HL-60 (cell line): Measurements from ENCODE around the gene CABLES2.

ENCODE experiments used
- POLR2AphosphoS5 ChIP-seq: IDR thresholded peaks from 2 replicates; pipeline ENCODE4 v1.6.1; 2012; ENCODE audit warnings: low read depth
- SPI1 ChIP-seq: IDR thresholded peaks from 2 replicates; pipeline ENCODE4 v1.6.1; 2012; ENCODE audit warnings: low read depth, mild to moderate bottlenecking, borderline replicate concordance
- TF ChIP-seq, protein P1 (sequence below): IDR thresholded peaks from one replicate; pipeline ENCODE4 v1.5.1; 2011; ENCODE audit warnings: low read length, control low read depth, inconsistent platforms; ENCODE audit not compliant: insufficient read depth
- TF ChIP-seq, protein P2 (sequence below): IDR thresholded peaks from 2 replicates; pipeline ENCODE4 v1.6.1; 2012; ENCODE audit warnings: low read depth; ENCODE audit not compliant: insufficient replicate concordance

DNA sequence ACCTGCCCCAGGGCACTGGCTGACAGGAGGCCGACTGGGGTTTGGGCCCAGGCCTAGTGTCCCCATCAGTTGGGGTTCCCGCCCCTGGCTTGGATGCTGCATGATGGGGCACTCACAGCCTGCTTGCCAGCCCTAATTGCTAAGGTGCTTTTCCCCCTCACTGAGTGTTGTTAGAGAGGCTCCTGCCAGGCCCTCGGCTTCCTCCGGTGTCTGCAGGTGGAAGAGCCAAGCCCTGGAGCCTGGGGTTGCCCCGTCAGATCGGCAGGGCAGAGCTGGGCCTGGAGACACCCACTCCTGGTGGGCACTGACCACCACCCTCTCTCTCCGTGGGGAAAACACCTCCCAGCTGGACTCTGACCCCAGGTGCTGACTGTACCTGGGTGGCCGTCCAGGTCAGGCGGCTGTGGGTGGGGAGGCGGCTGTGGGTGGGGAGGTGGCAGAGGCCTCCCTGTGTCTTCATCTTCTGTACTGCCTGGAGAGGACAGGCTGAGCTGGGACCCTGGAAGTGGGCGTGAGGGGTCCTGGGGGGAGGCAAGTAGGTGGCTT, 6.0 kb upstream of the CABLES2 start:
- no peak for TF ChIP-seq POLR2AphosphoS5
- TF ChIP-seq, protein P1, sequence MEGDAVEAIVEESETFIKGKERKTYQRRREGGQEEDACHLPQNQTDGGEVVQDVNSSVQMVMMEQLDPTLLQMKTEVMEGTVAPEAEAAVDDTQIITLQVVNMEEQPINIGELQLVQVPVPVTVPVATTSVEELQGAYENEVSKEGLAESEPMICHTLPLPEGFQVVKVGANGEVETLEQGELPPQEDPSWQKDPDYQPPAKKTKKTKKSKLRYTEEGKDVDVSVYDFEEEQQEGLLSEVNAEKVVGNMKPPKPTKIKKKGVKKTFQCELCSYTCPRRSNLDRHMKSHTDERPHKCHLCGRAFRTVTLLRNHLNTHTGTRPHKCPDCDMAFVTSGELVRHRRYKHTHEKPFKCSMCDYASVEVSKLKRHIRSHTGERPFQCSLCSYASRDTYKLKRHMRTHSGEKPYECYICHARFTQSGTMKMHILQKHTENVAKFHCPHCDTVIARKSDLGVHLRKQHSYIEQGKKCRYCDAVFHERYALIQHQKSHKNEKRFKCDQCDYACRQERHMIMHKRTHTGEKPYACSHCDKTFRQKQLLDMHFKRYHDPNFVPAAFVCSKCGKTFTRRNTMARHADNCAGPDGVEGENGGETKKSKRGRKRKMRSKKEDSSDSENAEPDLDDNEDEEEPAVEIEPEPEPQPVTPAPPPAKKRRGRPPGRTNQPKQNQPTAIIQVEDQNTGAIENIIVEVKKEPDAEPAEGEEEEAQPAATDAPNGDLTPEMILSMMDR: no peak
- TF ChIP-seq SPI1: no peak
- TF ChIP-seq, protein P2, sequence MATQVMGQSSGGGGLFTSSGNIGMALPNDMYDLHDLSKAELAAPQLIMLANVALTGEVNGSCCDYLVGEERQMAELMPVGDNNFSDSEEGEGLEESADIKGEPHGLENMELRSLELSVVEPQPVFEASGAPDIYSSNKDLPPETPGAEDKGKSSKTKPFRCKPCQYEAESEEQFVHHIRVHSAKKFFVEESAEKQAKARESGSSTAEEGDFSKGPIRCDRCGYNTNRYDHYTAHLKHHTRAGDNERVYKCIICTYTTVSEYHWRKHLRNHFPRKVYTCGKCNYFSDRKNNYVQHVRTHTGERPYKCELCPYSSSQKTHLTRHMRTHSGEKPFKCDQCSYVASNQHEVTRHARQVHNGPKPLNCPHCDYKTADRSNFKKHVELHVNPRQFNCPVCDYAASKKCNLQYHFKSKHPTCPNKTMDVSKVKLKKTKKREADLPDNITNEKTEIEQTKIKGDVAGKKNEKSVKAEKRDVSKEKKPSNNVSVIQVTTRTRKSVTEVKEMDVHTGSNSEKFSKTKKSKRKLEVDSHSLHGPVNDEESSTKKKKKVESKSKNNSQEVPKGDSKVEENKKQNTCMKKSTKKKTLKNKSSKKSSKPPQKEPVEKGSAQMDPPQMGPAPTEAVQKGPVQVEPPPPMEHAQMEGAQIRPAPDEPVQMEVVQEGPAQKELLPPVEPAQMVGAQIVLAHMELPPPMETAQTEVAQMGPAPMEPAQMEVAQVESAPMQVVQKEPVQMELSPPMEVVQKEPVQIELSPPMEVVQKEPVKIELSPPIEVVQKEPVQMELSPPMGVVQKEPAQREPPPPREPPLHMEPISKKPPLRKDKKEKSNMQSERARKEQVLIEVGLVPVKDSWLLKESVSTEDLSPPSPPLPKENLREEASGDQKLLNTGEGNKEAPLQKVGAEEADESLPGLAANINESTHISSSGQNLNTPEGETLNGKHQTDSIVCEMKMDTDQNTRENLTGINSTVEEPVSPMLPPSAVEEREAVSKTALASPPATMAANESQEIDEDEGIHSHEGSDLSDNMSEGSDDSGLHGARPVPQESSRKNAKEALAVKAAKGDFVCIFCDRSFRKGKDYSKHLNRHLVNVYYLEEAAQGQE: no peak
